Endothelial cell of umbilical vein (primary cell): ENCODE data around the gene ADGRE1. TPM values are rescaled to one million over a fixed set of nuclear protein-coding genes. Genes with fewer than 3 reads are reported as not detected.

ENCODE experiments used
- BruUV-seq: library from RNA; stranded (reverse); fragments of 400-500 nt; replicated peaks from 2 replicates; lab custom pipeline; 2021; lab: Mats Ljungman, UMichigan
- CTCF ChIA-PET: fragments of 300-600, 350-600 bp; sonication (Branson Sonifier 250); formaldehyde crosslinking; loops from one replicate; lab custom pipeline; 2021; ENCODE audit warnings: antibody characterized with exemption, inconsistent platforms; lab: Charles Lee
- POLR2A ChIA-PET: fragments of 300-600, 350-600 bp; sonication (Branson Sonifier 250); formaldehyde crosslinking; loops from one replicate; lab custom pipeline; 2021; ENCODE audit warnings: antibody characterized with exemption, inconsistent platforms; lab: Charles Lee
- DNase-seq: peaks from one replicate; pipeline ENCODE4 v3.0.0-alpha.2; 2011; ENCODE audit warnings: low read depth, low spot score
- FAIRE-seq: peaks from 2 replicates; lab custom pipeline; 2011; peaks lifted over from hg19 to GRCh38; lab: Jason Lieb, UNC
- H2AFZ ChIP-seq: 2 replicates; pipeline ENCODE4 v1.6.0; 2012; ENCODE audit warnings: low read depth, low read length, control low read depth, inconsistent platforms
- H3K27ac ChIP-seq: 2 replicates; pipeline ENCODE4 v1.5.1; 2011; ENCODE audit warnings: low read depth, mild to moderate bottlenecking, control low read depth, low read length, moderate library complexity; ENCODE audit not compliant: insufficient read depth
- H3K27me3 ChIP-seq, 2 experiments: 2 replicates each; pipeline versions ENCODE4 v1.6.0 to v1.6.1; 2011; ENCODE audit warnings: low read length in 2 of 2, mixed read lengths in 1 of 2; ENCODE audit not compliant: control insufficient read depth in 2 of 2, insufficient read depth in 2 of 2
- H3K36me3 ChIP-seq, 2 experiments: 2 replicates in 1 of 2; 3 replicates in 1 of 2; pipeline ENCODE4 v1.5.1; 2011; ENCODE audit warnings: low read length in 2 of 2, mild to moderate bottlenecking in 1 of 2, moderate library complexity in 1 of 2; ENCODE audit not compliant: control insufficient read depth in 2 of 2, insufficient read depth in 2 of 2; ENCODE audit errors: extremely low read depth in 1 of 2
- H3K4me1 ChIP-seq: 3 replicates; pipeline ENCODE4 v1.5.1; 2011; ENCODE audit warnings: mild to moderate bottlenecking, low read length; ENCODE audit not compliant: control insufficient read depth, insufficient read depth; ENCODE audit errors: extremely low read depth
- H3K4me2 ChIP-seq: 2 replicates; pipeline ENCODE4 v1.6.1; 2011; ENCODE audit warnings: low read length, control low read depth, mixed read lengths; ENCODE audit not compliant: insufficient read depth
- H3K4me3 ChIP-seq, 3 experiments: fragments of 200-600 bp in 1 of 3; sonication (generic), shearing (Covaris generic) in 1 of 3; replicated peaks in 1 of 3; 2 replicates each; pipeline ENCODE4 v1.5.1; 2011 to 2016; ENCODE audit warnings: control low read depth in 3 of 3, low read length in 3 of 3, mild to moderate bottlenecking in 2 of 3, inconsistent platforms in 1 of 3, low read depth in 1 of 3, moderate library complexity in 1 of 3; ENCODE audit not compliant: insufficient read depth in 1 of 3
- H3K79me2 ChIP-seq: 2 replicates; pipeline ENCODE4 v1.6.0; 2012; ENCODE audit warnings: low read length, inconsistent platforms; ENCODE audit not compliant: control insufficient read depth, insufficient read depth
- H3K9ac ChIP-seq: replicated peaks from 2 replicates; pipeline ENCODE3; 2011; ENCODE audit warnings: low read length, control low read depth; ENCODE audit not compliant: insufficient read depth; ENCODE audit errors: extremely low read depth
- H3K9me1 ChIP-seq: replicated peaks from 3 replicates; pipeline ENCODE4 v1.6.0; 2011; ENCODE audit warnings: mild to moderate bottlenecking, low read length; ENCODE audit not compliant: control insufficient read depth, insufficient read depth; ENCODE audit errors: extremely low read depth
- H3K9me3 ChIP-seq: replicated peaks from 2 replicates; pipeline ENCODE4 v1.5.1; 2012; ENCODE audit warnings: low read length, inconsistent platforms; ENCODE audit not compliant: control insufficient read depth, insufficient read depth
- H4K20me1 ChIP-seq: replicated peaks from 2 replicates; pipeline ENCODE3; 2011; ENCODE audit warnings: mild to moderate bottlenecking, low read length; ENCODE audit not compliant: control insufficient read depth, insufficient read depth; ENCODE audit errors: extremely low read depth
- EZH2 ChIP-seq: IDR thresholded peaks from 2 replicates; pipeline ENCODE4 v1.6.1; 2012; ENCODE audit warnings: borderline replicate concordance, low read depth, mild to moderate bottlenecking, moderate library complexity, low read length, inconsistent platforms; ENCODE audit not compliant: severe bottlenecking
- FOS ChIP-seq: IDR thresholded peaks from 2 replicates; pipeline ENCODE4 v1.6.1; 2011; ENCODE audit warnings: mild to moderate bottlenecking, low read length, moderate library complexity, borderline replicate concordance; ENCODE audit not compliant: insufficient read depth
- GATA2 ChIP-seq: IDR thresholded peaks from 2 replicates; pipeline ENCODE4 v1.7.0; 2011; ENCODE audit warnings: low read depth, mild to moderate bottlenecking, moderate library complexity, mixed read lengths, low read length; ENCODE audit not compliant: insufficient read length, insufficient read depth
- JUN ChIP-seq: IDR thresholded peaks from 2 replicates; pipeline ENCODE4 v1.6.1; 2011; ENCODE audit warnings: borderline replicate concordance, low read depth; ENCODE audit not compliant: insufficient read length, insufficient read depth
- MYC ChIP-seq: IDR thresholded peaks from one replicate; pipeline ENCODE4 v1.6.1; 2011; ENCODE audit warnings: mild to moderate bottlenecking, low read depth, low read length
- POLR2A ChIP-seq: IDR thresholded peaks from 2 replicates; pipeline ENCODE4 v1.6.1; 2012; ENCODE audit warnings: low read depth, mild to moderate bottlenecking, control low read depth, low read length
- POLR2AphosphoS5 ChIP-seq: IDR thresholded peaks from 2 replicates; pipeline ENCODE4 v1.6.1; 2012; ENCODE audit warnings: low read depth, mild to moderate bottlenecking, control low read depth, low read length, moderate library complexity; ENCODE audit not compliant: insufficient read depth
- dilution Hi-C: fragments of 300-500 bp; cut with MboI; formaldehyde crosslinking; loops from one replicate; pipeline ENCODE4 v1.15.0; 2019; ENCODE audit warnings: low sequenced_read_pairs; ENCODE audit not compliant: extremely low pct_ligation_motif_present
- intact Hi-C: fragments of 100-400 bp; cut with micrococcal nuclease; formaldehyde crosslinking; loops from one replicate; pipeline ENCODE4 v1.10.0; 2022
- polyA plus RNA-seq, 4 experiments: library from polyadenylated mRNA; depleted of rRNA in 3 of 4; stranded (reverse) in 3 of 4; unstranded in 1 of 4; fragments of >200 nt; gene quantifications; 2 replicates each; pipeline versions ENCODE4 v1.2.1 to v1.2.3, GENCODE V29; 2011 to 2012; ENCODE audit warnings: missing spikeins in 1 of 4
- total RNA-seq: library from RNA; stranded (reverse); gene quantifications from 2 replicates; pipeline ENCODE4 v1.2.3, GENCODE V29; 2021
- TF ChIP-seq, protein P1 (sequence below), 2 donors: IDR thresholded peaks; 1 replicate in 1 of 2; 2 replicates in 1 of 2; pipeline ENCODE4 v1.5.1; 2011; ENCODE audit warnings: low read length in 2 of 2, mild to moderate bottlenecking in 2 of 2, moderate library complexity in 2 of 2, control low read depth in 1 of 2, inconsistent platforms in 1 of 2, low read depth in 1 of 2; ENCODE audit not compliant: insufficient read depth in 1 of 2; ENCODE audit errors: extremely low read depth in 1 of 2
- TF ChIP-seq, protein P2 (sequence below): IDR thresholded peaks from 2 replicates; pipeline ENCODE4 v1.6.1; 2011; ENCODE audit not compliant: insufficient read depth, insufficient read length

ADGRE1 gene
- total and polyA plus RNA-seq, 2 donors (not counting 3 experiments of a cell fraction or from before 2014, with no cell fraction given): not detected

DNA sequence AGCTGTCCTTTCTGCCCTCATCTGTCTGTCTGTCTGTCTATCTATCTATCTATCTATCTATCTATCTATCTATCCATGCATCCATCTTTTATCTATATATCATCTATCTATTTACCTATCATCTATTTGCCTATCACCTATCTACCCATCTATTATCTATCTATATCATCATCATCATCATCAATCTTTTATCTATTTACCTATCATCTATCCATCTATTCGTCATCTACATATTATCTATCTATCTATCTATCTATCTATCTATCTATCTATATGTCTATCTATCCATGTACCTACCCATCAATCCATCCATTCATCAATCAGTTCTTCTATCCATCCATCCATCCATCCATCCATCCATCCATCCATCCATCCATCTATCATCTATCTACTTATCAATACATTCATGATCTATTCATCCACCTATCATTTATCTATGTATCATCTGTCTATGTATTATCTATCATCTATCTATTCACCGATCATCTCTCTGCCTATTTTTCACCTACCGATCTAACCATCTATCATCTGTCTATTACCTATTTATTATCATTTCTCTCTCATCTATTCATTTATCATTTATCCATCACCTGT, 49.2 kb upstream of the ADGRE1 start:
- dilution Hi-C loops (no loop called here), intact Hi-C loops (no loop called here)
- TF ChIP-seq POLR2AphosphoS5 (no peak), MYC (no peak), JUN (no peak), EZH2 (no peak), POLR2A (no peak), FOS (no peak), GATA2 (no peak)
- TF ChIP-seq, protein P1, sequence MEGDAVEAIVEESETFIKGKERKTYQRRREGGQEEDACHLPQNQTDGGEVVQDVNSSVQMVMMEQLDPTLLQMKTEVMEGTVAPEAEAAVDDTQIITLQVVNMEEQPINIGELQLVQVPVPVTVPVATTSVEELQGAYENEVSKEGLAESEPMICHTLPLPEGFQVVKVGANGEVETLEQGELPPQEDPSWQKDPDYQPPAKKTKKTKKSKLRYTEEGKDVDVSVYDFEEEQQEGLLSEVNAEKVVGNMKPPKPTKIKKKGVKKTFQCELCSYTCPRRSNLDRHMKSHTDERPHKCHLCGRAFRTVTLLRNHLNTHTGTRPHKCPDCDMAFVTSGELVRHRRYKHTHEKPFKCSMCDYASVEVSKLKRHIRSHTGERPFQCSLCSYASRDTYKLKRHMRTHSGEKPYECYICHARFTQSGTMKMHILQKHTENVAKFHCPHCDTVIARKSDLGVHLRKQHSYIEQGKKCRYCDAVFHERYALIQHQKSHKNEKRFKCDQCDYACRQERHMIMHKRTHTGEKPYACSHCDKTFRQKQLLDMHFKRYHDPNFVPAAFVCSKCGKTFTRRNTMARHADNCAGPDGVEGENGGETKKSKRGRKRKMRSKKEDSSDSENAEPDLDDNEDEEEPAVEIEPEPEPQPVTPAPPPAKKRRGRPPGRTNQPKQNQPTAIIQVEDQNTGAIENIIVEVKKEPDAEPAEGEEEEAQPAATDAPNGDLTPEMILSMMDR (IDR thresholded peaks at IDR 0.05; ENCODE audit: extremely low read depth in 1 of 2, insufficient read depth in 1 of 2, low read depth in 1 of 2, low read length in 2 of 2): no peak
- TF ChIP-seq, protein P2, sequence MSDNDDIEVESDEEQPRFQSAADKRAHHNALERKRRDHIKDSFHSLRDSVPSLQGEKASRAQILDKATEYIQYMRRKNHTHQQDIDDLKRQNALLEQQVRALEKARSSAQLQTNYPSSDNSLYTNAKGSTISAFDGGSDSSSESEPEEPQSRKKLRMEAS: no peak
- Histone ChIP-seq H3K4me3 (no peak overlapping the region), H3K36me3 (no peaks in the 10 kb centered on the region), H3K79me2 (no peaks in the 10 kb centered on the region), H3K4me2 (no peak overlapping the region), H3K27me3 (no peaks in the 10 kb centered on the region), H3K27ac (no peak overlapping the region), H3K9me1 (no peaks in the 10 kb centered on the region), H3K9me3 (no peaks in the 10 kb centered on the region), H3K4me1 (no peaks in the 10 kb centered on the region), H3K9ac (no peak overlapping the region), H2AFZ (no peak overlapping the region), H4K20me1 (no peaks in the 10 kb centered on the region)
- DNase-seq: no peak
- POLR2A ChIA-PET: no interaction called here
- BruUV-seq: no TSS peak
- CTCF ChIA-PET: interaction anchor here (1.0 kb wide), 1 partner anchor 11 kb away, joined by 4 read pairs; no protein-coding TSS in a partner anchor
- FAIRE-seq: no peak
